Fibroblast of skin of back (primary cell): ENCODE data around the gene RCAN2.

Source experiments
- DNase-seq: peaks from one replicate; pipeline ENCODE4 v3.0.0-alpha.2; 2013

The RCAN2 gene

GRCh38 chr6:46248143-46248542 lies 243.1 kb downstream of the RCAN2 start:
- no peak for DNase-seq

DNA sequence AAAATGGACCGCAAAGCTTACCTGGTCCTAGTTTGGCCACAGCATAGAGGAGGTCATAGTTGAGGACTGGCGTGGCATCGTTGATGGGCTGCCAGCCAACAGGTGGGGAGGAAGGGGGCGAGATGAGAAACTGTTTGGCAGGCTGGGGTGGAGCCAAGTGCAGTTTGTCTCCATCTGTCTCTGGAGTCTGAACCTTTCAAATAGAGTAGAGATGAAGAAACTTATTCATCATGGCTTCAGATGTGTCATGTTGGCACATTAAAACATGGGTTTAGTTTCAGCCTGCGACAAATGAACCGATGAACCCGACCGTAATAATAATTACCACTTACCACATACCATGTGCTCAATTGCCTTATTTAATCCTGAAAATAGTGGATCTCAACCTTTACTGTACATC lies 244.5 kb downstream of the RCAN2 start:
- no peak for DNase-seq

- no peak for DNase-seq
These were observed 245.2 kb downstream of the RCAN2 start for GRCh38 chr6:46246081-46246480.

- DNase-seq, result no peak
These were observed 246.6 kb downstream of the RCAN2 start for GRCh38 chr6:46244670-46245069.

- no peak for DNase-seq
These were observed 247.5 kb downstream of the RCAN2 start for GRCh38 chr6:46243754-46244153.

DNA sequence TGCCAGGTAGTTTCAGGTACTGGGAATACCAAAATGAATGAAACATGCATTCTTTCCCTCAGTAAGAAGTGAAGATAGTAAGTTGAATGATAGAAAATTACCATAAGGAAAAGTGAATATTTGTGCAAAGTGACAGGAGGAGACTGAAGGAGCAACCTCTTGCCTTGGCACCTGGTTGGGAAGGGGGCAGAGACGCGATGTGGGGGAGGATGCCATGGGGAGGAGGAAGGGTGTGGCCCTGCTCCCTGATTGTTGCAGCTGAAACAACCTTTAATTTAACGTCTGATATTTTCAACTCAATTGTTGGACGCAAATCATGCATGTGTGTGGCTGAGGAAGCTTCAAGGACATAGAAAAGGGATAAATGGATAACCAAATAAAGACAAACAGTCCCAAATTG lies 248.3 kb downstream of the RCAN2 start:
- no peak for DNase-seq

DNA sequence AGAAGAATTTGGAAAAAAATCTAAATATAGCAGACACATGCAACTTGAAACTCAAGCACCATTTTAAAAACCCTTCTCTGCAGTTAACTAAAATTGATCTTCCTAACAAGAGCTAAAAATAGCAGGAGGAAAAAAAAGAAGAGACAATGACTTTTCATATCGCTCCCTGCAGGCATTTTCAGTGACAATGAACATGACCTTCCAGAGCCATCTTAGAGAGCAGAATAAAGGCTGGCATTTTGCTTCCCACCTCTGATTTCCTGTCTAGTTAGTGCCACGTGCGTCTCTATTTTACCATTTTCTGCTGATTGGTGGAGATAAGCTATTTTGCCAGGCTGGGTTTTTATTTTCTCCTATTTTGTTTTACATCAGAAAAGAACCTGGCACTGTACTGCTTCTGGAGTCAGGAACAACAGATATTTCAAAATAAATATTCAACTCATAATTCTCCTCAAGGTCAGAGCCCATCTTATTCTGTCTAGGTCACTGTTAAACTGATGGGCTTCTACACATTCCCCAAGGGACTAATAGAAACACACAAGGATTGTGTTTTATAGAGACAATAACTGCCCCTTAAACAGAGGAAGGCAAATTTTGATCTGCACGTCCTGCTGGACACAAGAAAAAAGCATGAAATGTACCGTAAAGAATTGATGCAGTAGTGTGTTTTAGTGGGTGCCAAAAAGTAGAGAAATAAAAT lies 250.2 kb downstream of the RCAN2 start:
- no peak for DNase-seq

DNA sequence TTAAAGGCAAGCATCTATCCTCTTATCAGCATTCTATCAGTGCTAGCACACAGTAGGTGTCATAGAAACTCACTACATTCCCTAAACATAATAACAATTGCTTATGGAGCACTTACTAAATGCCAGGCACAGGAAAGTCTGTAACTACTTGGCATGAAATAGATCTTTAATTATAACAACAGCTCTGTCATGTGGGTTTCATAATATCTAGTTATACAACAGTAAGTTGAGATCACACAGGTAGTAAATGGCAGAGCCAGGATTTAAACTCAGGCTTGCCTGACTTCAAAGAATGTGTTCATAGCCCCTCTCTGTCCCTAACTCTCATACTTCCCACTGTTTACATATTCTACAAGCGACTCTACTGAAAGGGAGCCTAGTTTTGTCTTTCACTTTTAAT lies 254.5 kb downstream of the RCAN2 start:
- no peak for DNase-seq

DNA sequence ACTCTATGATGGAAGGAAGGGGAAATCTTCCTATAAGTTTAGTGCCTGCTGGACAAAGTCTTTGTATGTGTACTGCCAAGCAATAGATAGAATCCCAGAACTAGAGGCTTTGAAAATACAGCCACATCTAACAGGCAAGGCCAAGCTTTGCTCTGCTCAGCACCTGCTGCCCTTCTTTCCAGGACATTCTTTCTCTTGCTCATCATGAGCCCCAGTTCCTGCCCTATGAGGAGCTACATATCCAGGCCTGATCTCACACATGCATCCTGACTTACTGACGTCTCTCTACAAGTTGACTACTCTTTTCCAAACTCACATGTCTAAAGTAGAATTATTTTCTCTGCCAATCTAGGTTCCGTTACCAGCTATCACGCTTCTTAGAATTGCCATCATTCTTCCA lies 256.0 kb downstream of the RCAN2 start:
- DNase-seq, result no peak

DNA sequence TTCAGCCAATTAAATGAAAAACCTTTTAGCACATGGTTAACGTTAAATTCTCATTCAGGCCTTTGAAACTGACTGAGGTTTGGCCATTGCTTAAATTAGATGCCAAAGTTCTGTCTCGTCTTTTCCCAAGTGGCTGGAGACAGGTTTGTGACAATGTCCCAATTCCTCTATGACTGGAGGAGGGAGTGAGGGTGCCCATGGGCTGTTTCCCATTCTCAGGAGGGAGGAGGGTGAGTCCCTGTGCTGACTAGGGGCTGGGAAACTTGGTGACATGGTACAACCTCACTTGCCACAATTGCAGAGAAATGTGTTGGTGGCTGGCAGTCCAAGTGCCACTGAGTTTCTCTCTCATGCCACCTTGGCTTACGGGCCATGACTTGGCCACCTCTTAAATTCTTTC lies 256.5 kb downstream of the RCAN2 start:
- DNase-seq, result no peak

GRCh38 chr6:46234156-46234556 lies 257.1 kb downstream of the RCAN2 start:
- no peak for DNase-seq

DNA sequence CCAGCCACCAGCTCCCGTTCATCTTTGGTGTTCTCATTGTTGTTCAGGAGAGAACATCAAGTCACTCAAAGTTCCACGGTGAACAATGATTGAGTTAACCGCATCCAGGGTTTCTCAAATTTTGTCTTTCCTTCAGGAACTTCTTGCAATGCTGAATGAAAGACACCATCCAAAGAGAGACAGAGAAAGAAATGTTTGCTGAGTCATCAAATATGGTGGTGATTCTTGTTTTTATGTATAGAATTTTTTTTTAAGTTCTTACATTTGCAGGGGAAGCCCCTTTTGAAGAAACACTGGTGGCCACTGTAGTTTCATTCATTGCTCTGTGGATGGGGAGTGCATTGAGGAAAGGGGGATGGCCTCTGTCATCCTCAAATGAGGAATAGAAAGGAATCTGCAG lies 258.1 kb downstream of the RCAN2 start:
- no peak for DNase-seq

DNA sequence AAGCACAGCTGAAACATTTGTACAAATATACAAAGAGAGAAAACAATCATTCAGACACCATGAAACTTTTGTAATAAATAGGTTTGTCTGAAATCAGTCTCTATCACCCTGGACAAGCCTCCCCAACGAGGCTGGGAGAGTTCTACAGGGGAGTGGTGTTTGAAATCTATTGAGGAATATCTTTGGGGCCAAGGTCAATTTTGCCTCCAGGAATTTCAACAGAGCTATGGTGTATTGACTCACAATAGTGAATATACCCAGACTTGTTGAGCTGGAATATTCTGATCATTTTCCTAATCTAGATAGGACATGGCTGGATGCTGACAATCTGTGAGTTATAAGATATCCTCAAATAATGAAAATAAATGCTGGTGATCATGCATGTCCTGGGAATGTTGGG lies 269.0 kb downstream of the RCAN2 start:
- DNase-seq, result no peak

DNA sequence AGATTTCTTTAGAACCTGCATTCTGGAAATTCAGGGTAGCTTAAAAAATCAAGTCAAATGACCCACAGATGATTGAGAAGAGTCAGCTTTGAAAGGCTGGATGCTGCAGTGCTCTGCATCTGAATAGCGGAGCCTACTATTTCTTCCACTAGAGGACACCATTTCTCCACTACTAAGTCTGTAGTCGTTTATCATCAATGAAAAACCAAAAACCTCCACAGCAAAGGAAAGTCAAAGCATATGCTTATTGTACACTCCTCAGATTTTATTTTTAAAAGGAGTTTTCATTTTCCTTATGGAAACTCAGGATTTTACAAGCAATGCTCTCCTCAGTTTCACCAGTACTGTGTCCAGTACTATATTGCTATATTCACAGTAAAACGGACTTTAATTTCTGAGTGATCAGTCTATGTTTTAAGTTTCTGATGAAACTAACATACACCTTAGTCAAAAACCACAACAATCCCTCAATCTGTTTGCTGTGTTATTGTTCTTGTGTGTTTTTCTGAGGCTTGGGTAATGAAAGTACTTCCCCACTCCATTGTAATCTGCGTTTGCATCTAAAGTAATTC lies 269.9 kb downstream of the RCAN2 start:
- DNase-seq, result peak; percentile 18

DNA sequence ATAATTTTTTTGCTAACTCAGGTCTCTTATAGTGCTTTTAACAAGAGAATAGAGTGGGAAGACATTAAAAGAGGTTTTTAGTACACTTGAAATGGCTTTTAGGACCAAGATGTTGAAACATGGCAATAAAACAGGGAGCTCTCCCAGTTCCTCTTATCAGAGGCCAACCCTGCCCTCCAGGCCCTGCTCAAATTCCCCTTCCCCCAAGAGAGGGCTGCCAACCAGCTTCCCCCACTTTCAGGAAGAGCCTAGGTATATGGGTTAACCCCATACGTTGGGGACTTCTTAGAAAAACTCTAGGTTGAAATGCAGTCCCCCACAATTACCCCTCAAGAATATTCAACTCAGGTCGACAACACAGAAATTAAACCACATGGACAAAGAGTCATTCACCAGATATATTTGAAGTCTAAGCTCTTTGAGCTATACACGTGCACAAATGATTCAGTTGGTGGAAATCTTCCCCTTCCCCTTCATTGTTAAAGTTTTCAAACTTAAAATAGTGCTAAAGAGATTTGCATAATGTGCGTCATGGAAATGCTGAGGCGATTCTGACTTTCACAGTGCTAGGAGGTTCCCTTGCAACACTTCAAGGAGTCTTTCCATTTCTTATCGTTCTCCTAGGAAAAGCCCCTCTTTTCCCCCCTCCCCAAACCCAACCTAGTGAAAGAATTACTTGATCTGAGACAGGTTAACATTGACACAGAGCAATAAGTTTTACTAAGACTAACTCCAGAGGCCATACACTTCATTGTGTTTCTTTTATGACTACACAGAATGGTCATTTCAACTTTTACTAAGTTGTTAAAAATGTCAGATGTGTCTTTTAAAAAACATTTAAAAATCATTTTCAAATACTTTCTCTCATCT lies 270.7 kb downstream of the RCAN2 start:
- DNase-seq, result no peak

- DNase-seq, result no peak
These were observed 271.6 kb downstream of the RCAN2 start for GRCh38 chr6:46219661-46220060.

DNA sequence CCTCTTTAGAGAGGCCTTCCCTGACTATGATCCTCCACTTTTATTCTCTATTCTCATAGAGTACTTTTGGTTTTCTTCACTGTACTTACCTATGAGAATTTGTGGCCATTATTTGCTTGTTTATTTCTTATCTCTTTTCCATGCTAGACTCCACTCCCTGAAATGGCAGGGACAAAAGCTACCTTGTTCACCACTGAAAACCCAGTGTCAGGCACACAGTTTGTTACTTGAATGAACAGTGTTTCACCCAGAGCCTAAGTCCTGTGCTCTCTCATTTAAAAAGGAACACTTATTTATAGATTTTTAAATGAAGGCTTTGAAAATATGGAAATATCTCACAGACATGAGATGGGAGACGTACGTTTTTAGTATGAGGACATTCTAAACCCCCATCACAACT lies 272.8 kb downstream of the RCAN2 start:
- DNase-seq, result no peak

- DNase-seq, result no peak
These were observed 273.5 kb downstream of the RCAN2 start for GRCh38 chr6:46217671-46218131.

DNA sequence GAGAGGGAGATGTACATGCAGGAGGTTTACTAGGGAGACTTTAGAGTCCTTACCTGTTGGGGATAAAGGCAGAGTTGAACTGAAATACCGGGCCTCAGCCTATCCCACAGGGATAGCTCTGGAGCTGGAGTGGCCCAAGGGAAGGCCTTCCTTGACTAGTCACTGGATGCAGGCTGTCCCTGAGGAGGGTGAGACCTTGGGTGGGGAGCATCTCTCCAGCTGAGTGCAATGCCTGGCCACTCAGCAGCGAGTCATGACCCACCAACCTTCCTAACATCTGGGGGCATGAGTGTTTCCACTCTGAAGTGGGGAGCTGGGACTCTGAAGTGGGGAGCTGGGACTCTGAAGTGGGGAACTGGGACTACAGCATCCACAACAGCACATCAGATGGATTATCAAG lies 274.4 kb downstream of the RCAN2 start:
- DNase-seq, result no peak

GRCh38 chr6:46215777-46216176 lies 275.5 kb downstream of the RCAN2 start:
- DNase-seq, result no peak

GRCh38 chr6:46215213-46215612 lies 276.0 kb downstream of the RCAN2 start:
- no peak for DNase-seq

DNA sequence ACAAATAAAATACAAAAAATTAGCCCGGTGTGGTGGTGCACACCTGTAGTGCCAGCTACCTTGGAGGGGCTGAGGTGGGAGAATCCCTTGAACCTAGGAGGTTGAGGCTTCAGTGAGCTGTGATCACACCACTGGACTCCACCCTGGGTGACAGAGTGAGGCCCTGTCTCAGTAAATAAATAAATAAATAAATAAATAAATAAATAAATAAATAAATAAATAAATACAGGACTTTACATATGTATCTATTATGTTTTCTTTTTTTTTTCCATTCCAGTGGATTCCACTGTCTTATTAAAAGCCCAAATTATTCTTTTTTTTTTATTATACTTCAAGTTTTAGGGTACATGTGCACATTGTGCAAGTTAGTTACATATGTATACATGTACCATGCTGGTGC lies 279.3 kb downstream of the RCAN2 start:
- DNase-seq, result no peak

- no peak for DNase-seq
These were observed 281.0 kb downstream of the RCAN2 start for GRCh38 chr6:46210294-46210693.

DNA sequence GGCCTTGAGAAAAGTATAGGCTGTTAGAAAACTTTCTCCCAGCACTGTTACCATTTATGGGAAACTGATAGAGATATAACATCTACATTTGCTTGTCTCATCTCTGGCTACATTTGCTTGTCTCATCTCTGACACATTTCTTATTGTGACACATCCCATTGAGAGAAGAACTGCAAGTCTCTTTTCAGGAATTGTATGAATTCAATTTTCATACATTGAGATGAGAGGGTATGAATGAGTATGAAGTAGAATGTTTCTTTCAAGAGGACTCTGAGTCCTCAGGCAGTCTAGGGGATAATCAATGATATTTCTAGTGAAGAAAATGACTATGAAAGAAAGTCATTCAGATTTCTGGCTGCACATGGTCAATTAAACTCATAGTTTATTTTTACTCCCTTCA lies 282.9 kb downstream of the RCAN2 start:
- no peak for DNase-seq
